Activated CD4-positive, CD25-positive, alpha-beta regulatory T cell treated with anti-CD3 and anti-CD28 coated beads, Interleukin-2, amount 50 U/mL, for 24 hours (primary cell): ENCODE measurements around the gene ASIC2.

Source experiments
- ATAC-seq, 2 donors: fragments of 150-1000 bp; cut with Tn5 transposase; one replicate each; pipeline ENCODE4 v1.10.0; 2021; ENCODE audit warnings: mild to moderate bottlenecking in 1 of 2, moderate library complexity in 1 of 2

Gene ASIC2

GRCh38 chr17:33292981-33293867, at the start of gene ASIC2:
Gene ASIC2 (minus strand): TSS chr17:33293295.
- ATAC-seq = no peak

- no peak for ATAC-seq
These were observed 48.9 kb upstream of the ASIC2 start for GRCh38 chr17:33342025-33342424.

DNA sequence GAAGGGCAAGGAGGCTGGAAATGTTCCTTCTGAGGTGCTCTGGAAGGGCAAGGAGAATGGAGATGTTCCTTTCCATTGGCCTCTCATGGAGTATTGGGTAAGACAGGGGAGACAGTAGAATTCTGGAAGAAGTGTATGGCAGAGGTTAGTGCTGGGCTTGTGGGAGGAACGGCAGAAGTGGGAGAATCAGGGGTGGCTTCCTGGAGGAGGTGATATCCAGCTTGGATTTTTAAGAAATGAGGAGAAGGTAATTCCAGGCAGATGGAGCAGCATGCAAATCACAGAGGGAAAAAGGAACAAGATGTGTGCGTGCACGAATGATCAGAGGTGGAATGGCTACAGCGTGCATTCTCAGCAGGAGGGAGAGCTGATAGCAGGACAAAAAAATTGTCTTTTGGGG, 45.1 kb upstream of the ASIC2 start:
- ATAC-seq = no peak

- no peak for ATAC-seq
These were observed 42.5 kb upstream of the ASIC2 start for GRCh38 chr17:33335491-33336173.

DNA sequence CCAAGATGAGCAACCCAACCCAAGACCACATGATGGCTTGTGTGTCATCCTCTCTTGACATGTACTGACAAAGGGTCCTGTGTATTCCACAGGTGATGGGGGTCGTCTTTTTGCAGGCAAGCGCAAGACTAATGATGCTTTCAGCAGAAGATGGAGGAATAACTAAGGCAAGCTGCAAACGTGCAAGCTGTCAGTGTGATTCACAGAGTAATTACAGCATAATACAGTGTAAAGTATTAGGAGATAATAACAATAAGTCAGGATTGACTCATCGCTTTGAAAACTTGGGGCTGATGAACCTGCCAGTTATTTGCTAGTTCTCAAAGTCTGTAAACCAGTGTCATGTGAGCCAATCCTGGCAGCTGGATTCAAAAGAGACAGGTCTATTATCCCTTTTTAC, 41.6 kb upstream of the ASIC2 start:
- ATAC-seq = no peak

DNA sequence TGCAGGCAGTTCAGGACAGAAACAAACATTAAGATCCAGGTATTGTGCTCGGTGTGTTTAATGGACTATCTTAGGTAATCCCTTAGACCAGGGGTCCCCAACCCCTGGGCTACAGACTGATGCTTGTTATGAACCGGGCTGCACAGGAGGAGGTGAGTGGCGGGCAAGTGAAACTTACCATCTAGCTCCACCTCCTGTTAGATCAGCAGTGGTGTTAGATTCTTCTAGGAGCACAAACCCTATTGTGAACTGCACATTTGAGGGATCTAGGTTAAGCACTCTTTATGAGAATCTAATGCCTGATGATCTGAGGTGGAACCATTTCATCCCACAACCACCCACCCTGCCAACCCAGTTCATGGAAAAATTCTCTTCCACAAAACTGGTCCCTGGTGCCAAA, 37.8 kb upstream of the ASIC2 start:
- no peak for ATAC-seq

DNA sequence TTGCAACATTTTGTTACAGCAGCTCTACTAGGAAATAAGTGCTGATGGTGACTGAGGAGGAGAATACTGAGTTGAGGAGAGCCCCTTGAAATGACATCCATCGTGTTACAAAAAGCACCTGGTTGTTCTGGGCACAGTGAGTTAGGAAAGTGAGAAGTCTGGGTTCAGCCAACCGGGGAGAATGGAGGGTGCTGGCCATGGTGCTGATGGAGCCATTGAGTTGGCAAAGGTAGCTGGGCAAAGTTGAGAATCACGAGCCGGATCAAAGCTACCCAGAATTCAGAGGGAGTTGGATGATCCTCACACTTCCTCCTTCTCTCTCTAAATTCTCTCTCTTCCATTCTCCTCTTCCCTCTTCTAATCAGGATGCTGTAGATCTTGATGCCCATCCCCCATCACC, 35.0 kb upstream of the ASIC2 start:
- ATAC-seq = no peak

GRCh38 chr17:33324736-33325135, 31.6 kb upstream of the ASIC2 start:
- no peak for ATAC-seq

DNA sequence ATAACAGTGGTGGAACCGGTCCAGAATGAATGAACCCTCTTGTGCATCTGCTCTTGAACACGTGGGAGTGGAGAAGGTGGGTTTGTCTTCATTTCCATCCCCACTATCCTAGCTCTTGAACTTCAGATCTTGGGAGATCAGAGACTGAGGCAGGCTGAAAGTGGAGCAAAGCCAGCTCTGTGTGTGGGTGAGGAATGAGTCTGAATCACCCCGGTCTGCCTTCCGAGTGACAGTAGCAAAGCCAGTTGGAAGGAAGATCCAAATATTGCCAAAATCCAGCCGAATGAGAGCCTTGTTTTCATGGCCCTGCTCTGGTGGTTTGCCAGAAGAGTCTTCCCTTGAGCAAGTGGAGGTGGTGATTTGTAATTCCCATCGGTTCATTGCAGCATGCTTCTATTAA, 29.0 kb upstream of the ASIC2 start:
- ATAC-seq = no peak

DNA sequence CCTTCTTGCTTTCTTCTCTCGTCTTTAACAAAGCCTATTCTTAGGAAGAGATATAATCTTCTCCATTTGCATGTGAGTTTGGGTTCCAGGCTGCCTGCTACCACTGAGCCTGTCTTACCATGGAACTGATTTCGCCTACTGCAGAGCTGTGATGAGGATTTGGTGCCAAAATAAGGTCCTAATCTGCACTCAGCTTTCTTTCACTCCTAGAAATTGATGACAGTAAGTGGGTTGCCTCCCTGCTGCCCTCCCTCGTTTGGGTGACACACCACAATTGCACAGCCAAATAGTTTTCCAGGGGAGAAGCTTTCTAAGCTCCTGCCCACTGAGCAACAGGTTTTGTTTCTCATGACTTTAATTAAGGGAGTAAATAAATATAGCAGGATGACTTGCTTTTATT, 25.1 kb upstream of the ASIC2 start:
- no peak for ATAC-seq

- no peak for ATAC-seq
These were observed 23.7 kb upstream of the ASIC2 start for GRCh38 chr17:33316746-33317145.

DNA sequence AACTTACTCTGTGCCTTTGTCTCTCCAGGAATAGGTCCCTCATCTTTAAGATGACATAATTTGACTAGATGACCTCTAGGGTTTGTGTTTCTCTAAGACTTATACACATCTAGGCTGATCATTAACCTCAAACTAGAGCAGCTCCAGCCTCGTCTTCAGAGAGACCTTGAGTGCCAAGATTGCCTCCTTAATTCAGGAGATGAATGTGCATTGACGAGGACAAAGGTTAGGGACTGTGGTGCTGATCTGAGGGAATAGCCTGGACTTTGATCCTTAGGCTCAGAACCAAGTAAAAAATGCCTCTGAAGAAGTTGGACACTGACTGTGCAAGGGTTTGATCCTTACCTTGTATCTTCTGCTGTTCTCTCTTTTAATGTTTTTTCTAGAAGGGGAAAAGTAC, 17.2 kb upstream of the ASIC2 start:
- ATAC-seq = no peak

DNA sequence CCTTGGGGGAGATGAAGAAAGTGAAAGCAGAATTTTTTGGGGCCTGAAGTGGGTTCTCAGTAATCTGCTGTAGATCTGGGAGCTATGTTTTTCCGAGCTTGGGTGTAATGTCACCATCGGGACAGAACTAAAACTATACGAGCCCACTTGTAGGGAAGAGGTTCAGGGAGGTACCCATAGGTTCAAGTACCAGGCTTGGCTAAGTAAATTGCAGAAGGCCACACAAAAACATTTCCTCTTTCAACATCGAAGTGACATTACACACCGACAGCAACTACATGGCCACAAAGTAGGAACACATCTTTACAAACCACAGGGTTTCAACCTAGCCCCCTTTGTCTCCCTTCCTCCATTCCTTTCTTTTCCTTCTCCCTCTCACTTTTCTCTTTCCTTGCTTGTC, 10.2 kb upstream of the ASIC2 start:
- no peak for ATAC-seq

DNA sequence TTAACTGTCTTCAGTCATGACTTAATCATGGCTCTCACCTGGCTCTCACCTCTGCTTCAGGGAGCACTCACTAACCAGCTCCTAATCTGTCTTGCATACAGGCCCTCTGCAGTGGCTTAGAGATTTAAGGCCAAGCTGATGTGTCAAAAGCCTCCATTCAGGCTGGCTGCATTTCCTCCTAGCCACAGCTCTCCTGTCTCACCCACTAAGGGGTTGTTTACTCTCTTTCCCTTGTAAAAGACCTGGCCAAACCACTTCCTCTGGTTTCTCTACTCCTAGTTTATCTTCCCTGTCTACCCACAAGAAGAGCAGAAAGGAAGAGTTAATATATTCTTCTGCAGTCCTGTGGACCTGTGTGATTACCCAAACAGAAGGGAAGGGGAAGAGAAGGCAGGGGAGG, 9.3 kb upstream of the ASIC2 start:
- ATAC-seq = no peak

GRCh38 chr17:33300241-33300640, 7.1 kb upstream of the ASIC2 start:
- no peak for ATAC-seq

DNA sequence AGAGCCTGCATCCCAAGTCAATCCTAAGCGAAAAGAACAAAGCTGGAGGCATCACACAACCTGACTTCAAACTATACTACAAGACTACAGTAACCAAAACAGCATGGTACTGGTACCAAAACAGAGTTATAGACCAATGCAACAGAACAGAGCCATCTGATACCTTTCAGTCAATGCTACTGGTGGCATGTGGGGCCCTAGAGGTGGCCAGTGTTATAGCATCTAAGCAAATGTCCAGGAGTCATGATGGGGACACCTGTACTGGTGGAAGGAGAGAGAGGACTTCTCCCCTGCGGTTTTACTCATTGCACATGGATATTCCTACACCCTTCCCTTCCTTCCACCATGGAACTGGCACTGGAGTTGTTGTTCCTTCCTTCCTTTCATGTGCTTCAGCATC, 6.0 kb upstream of the ASIC2 start:
- ATAC-seq = no peak

DNA sequence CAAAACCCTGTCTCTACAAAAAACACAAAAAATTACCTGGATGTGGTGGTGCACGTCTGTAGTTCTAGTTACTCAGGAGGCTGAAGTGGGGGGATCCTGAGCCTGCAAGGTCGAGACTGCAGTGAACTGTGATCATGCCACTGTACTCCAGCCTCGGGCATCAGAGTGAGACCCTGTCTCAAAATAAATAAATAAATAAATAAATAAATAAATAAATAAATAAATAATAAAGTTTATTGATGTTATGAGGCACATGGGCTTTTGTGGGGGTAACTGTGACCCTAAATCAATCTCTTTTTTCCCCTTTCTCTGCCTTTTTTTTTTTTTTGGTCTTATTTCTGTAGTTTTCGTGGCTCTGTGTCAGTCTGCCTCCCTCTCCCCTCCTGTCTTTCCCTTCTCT, 4.5 kb upstream of the ASIC2 start:
- no peak for ATAC-seq

DNA sequence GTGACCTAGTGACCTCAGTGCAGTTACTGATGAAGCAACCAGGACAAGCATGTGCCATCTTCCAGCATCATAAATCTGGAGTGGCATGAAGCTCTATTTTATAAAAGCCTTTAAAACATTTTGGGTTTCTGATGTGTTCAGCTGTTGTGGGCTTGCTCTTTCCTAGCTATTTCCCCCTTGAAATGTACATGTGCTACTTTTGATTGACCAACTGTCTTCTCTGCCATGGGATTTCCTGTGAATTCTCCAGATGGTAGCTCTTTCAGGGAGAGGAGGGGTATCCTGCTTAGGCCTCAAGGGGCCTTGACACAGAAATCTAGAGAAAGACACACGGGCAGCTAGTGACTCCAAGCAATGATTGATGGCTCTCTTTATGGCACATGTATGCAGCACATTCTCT, 1.9 kb upstream of the ASIC2 start:
- no peak for ATAC-seq

DNA sequence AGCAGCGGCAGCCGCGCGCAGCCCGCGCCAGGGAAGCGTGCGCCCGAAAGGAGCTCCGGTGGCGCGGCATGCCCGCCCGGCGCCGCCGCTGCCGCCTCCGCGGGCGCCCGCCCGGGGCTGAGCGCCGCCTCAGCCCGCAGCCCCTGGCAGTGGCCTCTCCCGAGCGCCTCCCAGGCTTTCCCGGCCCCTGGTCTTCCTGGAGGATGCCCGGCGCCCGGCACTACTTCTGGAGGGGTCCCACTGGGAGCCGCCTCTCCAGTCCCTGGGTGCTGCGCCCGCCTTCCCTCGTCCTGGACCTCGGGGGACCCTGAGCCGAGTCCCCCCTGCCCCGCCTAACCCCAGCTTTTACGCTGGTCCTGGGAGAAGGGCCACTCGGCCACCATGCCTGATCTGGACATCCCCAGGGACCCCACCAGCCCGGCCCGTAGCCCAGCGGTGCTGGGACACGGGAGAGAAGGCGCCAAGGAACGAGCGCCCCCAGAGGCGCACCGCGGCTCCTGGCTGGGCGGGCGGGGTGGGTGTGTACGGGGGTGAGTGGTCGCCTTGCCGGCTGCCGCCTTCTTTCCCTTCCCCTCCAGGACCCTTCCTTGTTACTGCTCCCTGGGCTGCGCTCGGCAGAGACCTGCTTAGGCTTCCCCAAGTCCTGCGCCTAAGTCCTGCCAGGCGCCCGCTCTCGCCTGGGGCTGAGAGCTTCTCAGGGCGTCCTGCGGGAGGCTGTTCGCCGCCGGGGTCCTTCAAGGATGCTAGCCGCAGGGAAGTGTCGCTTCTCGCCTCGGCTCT, 704 bp downstream of the ASIC2 start:
- ATAC-seq = no peak

GRCh38 chr17:33291248-33292200, 1.6 kb downstream of the ASIC2 start:
- ATAC-seq = peak; percentile 6 to 17

GRCh38 chr17:33290253-33290652, 2.8 kb downstream of the ASIC2 start:
- no peak for ATAC-seq

DNA sequence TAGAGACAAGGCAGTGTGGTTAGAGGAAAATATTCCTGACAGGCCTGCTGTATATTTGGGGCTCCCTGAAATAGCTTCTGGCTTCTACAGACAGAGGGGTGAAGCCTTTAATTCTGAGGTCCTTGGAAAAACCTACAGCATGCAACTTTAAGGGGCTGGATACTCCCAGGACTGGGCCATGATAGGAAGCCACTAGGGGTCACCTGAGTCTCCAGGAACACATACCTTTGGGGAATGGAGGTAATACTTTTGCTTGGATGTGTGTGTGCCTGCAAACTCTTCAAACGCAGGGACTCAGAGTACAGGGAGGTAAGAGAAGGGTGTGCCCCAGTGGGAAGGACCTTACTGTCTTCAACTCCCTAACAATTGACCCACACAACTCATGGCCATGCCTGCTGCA, 4.1 kb downstream of the ASIC2 start:
- ATAC-seq = no peak
